Stimulated activated CD8-positive, alpha-beta memory T cell treated with anti-CD3 and anti-CD28 coated beads, Interleukin-15, amount 100 ng/mL, for 1 hour (primary cell): ENCODE results near the gene GRK2.
"Not testable (repeated sequence)": the region's sequence is repeated elsewhere in the genome, so short reads cannot be mapped to it uniquely, and the experiment has no call there.

Experiments used
- DNase-seq: peaks from one replicate; pipeline ENCODE4 v3.0.0-alpha.2; 2020; ENCODE audit warnings: low read depth

GRK2 gene

DNA sequence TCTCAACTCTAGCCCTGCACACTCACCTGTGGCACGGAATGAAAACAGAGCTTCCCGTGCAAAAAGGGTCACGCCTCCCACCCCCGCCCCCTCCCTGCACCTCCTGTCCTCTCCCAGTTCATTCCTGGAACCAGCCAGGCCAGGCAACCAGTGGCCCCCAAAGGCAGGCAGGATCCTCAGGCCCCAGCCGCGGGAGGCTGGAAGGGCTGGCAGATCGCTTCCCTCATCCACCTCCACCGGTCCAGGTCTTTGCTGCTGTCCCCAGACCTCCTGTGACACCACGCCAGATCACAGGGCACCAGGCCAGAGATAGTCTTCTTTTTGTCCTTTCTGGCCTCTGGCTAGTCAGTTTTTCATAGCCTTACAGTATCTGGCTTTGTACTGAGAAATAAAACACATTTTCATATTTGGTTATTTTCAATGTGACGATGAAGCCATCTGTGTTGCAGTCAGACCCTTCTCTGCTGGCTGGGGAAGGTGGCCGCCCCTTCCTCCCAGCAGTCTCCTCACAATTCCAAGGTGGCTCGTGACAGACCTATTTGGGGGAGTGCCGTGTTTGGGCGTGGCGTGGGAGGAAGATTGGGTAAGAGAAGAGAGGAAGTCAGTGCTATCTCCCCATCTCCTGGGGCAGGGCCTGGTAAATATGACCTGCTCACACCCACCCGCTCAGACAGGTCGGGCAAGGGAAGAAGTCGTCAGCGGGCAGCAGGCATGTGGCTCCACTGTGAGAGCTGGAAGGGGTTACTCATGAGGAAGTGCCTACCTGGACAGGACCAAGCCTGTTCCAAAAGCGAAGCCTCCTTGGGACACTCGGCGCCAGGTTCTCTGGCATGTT lies 46.1 kb downstream of the GRK2 start:
- no peak for DNase-seq

GRCh38 chr11:67313125-67313890 lies 47.0 kb downstream of the GRK2 start:
- DNase-seq: no peak

DNA sequence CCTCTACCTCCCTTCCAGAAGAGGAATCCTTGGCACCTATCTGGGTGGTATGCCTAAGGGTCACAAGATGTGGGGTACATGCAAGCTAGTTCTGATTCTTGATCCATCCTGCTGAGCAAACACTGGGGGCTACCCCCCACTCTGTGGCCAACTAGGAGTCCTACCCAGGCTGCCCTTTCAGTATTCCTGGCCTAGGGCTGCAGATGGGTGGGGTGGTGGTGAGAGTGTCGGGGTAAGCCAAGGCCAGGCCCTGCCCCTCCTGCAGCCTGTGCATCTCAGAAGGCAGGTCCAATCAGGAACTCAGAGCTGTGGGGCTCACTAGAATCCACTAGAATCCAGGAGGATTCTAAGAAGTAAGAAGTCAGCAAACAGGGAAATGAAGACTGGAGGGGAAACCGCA lies 47.9 kb downstream of the GRK2 start:
- no peak for DNase-seq

GRCh38 chr11:67315325-67315909 lies 49.1 kb downstream of the GRK2 start:
- DNase-seq: no peak

GRCh38 chr11:67316882-67317204 lies 50.6 kb downstream of the GRK2 start:
- no peak for DNase-seq

- peak; percentile 99 for DNase-seq
These were observed 51.1 kb downstream of the GRK2 start for GRCh38 chr11:67317205-67317887.

DNA sequence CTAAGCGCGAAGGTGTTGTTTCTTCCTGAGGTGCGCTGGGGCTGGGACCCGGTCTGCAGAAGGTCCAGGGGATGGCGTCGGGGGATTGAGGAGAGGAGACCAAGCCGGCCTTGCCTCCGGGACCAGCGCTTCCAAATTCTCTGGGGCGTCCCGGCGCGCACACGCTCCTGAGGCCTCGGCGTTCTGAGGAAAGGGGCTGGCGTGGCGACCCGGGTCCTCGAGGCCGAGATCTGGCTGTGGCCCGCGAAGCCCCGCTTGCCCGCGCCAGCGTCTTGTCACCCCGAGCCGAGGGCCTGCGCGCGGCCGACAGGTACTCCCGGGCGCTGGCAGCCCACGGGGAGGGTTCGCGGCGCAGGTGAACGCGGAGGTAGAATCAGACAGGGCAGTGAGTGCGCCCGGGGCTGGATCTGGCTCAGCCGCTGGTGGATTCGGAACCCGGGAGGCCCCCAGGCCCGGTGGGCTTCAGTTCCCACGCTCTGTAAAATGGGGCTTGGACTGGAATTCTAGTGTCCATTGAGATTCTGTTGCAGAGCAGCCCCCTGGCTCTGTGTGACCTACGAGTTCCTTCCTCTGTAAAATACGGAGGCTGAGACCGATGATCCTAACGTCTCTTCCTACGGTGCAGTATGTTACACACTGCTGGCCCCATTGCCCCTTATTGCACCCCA lies 51.7 kb downstream of the GRK2 start:
- no peak for DNase-seq

GRCh38 chr11:67318876-67319275 lies 52.6 kb downstream of the GRK2 start:
- not testable (repeated sequence) for DNase-seq

- no peak for DNase-seq
These were observed 53.7 kb downstream of the GRK2 start for GRCh38 chr11:67320011-67320410.

- no peak for DNase-seq
These were observed 54.4 kb downstream of the GRK2 start for GRCh38 chr11:67320691-67321090.

DNA sequence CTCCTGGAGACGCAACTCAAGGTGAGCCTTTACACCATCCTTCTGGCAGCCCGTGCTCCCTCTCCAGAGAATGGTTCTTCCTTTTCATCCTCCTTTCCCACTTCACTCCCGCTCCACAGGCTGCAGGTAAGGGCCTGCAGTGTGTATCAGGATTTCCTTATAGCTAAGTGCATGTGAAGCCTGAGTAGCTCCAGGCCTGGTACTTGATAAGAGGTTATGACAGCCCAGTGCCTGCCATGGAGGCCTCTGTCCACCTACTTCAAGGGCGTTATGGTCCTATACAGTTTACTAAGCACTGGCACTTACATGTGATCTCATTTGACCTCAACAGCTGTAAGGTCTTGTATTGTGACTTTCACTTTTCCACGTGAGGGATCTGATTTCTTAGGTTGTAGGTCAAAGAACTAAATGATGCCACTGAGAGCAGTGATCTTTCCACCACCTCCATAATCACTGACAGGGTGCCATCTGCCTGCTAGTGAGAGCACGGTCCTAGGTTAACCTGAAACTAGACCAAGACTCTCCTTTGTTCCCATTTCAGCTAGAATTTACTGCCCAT lies 55.1 kb downstream of the GRK2 start:
- DNase-seq: no peak

GRCh38 chr11:67322049-67322448 lies 55.8 kb downstream of the GRK2 start:
- no peak for DNase-seq

- no peak for DNase-seq
These were observed 57.3 kb downstream of the GRK2 start for GRCh38 chr11:67323526-67323925.

DNA sequence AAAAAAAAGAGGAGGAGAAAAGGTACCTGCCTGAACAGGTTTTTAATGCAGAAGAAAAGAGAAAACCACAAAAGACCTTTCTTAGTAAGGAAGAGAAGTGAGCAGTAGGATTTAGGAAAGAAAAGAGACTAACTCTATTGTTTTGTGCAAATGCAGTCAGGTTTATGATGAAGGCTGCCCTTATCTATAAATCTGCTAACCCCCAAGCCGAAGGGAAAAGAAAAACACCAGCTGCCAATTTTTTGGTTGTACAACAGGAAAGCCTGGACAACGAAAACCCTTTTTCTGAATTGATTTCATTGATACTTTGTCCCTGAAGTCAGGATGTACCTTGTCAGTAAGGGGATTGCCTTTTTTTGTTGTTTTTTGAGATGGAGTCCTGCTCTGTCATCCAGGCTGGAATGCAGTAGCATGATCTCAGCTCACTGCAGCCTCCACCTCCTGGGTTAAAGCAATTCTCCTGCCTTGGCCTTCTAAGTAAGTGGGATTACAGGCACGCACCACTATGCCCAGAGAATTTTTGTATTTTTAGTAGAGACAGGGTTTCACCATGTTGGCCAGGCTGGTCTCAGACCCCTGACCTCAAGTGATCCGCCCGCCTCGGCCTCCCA lies 65.9 kb downstream of the GRK2 start:
- DNase-seq: no peak
